HepG2 (cell line): Measurements from ENCODE around the gene FKBP9. TPM values are rescaled to one million over a fixed set of nuclear protein-coding genes. Genes with fewer than 3 reads are reported as not detected.

Source experiments
- ASH2L ChIP-seq: fragments of 300-600, 200-600 bp; sonication (generic); IDR thresholded peaks from 2 replicates; pipeline ENCODE4 v1.7.0; 2017; ENCODE audit warnings: low read depth, mild to moderate bottlenecking, moderate library complexity, mixed read lengths, low read length; ENCODE audit not compliant: insufficient read length
- CSRNP1 ChIP-seq: sonication (generic); formaldehyde crosslinking; IDR thresholded peaks from 2 replicates; pipeline ENCODE4 v1.8.1; 2023; ENCODE audit warnings: mild to moderate bottlenecking, missing genetic modification reagents
- DRAP1 ChIP-seq: IDR thresholded peaks from 2 replicates; pipeline ENCODE4 v1.6.1; 2016; ENCODE audit warnings: missing genetic modification reagents, missing compliant biosample characterization
- DZIP1 ChIP-seq: sonication (generic); formaldehyde crosslinking; IDR thresholded peaks from 2 replicates; pipeline ENCODE4 v1.5.0; 2020; ENCODE audit warnings: mild to moderate bottlenecking, missing genetic modification reagents
- HMG20A ChIP-seq: IDR thresholded peaks from 2 replicates; pipeline ENCODE4 v1.6.1; 2016; ENCODE audit warnings: borderline replicate concordance
- MAFK ChIP-seq, 2 experiments: IDR thresholded peaks in 1 of 2; conservative IDR thresholded peaks in 1 of 2; 2 replicates each; pipeline ENCODE4 v1.6.1; 2011; ENCODE audit warnings: improper control_type of control experiment in 2 of 2, low read length in 2 of 2
- MTF2 ChIP-seq: sonication (generic); formaldehyde crosslinking; IDR thresholded peaks from 2 replicates; pipeline ENCODE4 v1.5.0; 2020; ENCODE audit warnings: missing genetic modification reagents, borderline replicate concordance
- SATB2 ChIP-seq: sonication (generic); formaldehyde crosslinking; IDR thresholded peaks from 2 replicates; pipeline ENCODE4 v1.5.0; 2020; ENCODE audit warnings: missing genetic modification reagents
- SNAPC5 ChIP-seq: sonication (generic); formaldehyde crosslinking; IDR thresholded peaks from 2 replicates; pipeline ENCODE4 v1.8.1; 2023; ENCODE audit warnings: mild to moderate bottlenecking, missing genetic modification reagents, borderline replicate concordance
- SP140L ChIP-seq: sonication (generic); formaldehyde crosslinking; IDR thresholded peaks from 2 replicates; pipeline ENCODE4 v1.4.0; 2020; ENCODE audit warnings: missing genetic modification reagents, borderline replicate concordance
- SRF ChIP-seq: IDR thresholded peaks from 2 replicates; pipeline ENCODE4 v1.6.1; 2011; ENCODE audit warnings: mild to moderate bottlenecking, low read depth, low read length, moderate library complexity
- TBX3 ChIP-seq: fragments of 450-650 bp; IDR thresholded peaks from 2 replicates; pipeline ENCODE4 v1.6.1; 2017; ENCODE audit warnings: antibody characterized with exemption, mild to moderate bottlenecking, inconsistent platforms, borderline replicate concordance
- TRAFD1 ChIP-seq: sonication (generic); formaldehyde crosslinking; IDR thresholded peaks from 2 replicates; pipeline ENCODE4 v1.5.1; 2020; ENCODE audit warnings: missing genetic modification reagents, mild to moderate bottlenecking, borderline replicate concordance
- TSC22D2 ChIP-seq: sonication (generic); formaldehyde crosslinking; IDR thresholded peaks from 2 replicates; pipeline ENCODE4 v1.5.1; 2020; ENCODE audit warnings: missing genetic modification reagents, mild to moderate bottlenecking, borderline replicate concordance
- ZBTB2 ChIP-seq: sonication (generic); formaldehyde crosslinking; IDR thresholded peaks from 2 replicates; pipeline ENCODE4 v1.8.0; 2022; ENCODE audit warnings: low read depth, missing genetic modification reagents
- ZNF12 ChIP-seq: sonication (generic); formaldehyde crosslinking; IDR thresholded peaks from 2 replicates; pipeline ENCODE4 v1.5.0; 2020; ENCODE audit warnings: missing genetic modification reagents
- ZNF253 ChIP-seq: sonication (generic); formaldehyde crosslinking; IDR thresholded peaks from 2 replicates; pipeline ENCODE4 v1.8.0; 2022; ENCODE audit warnings: mild to moderate bottlenecking, missing genetic modification reagents, borderline replicate concordance
- ZNF44 ChIP-seq: sonication (generic); formaldehyde crosslinking; IDR thresholded peaks from 2 replicates; pipeline ENCODE4 v1.5.1; 2020; ENCODE audit warnings: mild to moderate bottlenecking, missing genetic modification reagents
- ZNF563 ChIP-seq: sonication (generic); formaldehyde crosslinking; IDR thresholded peaks from 2 replicates; pipeline ENCODE4 v1.8.0; 2022; ENCODE audit warnings: mild to moderate bottlenecking, moderate library complexity, missing genetic modification reagents
- ZNF629 ChIP-seq: sonication (generic); formaldehyde crosslinking; conservative IDR thresholded peaks from 2 replicates; pipeline ENCODE4 v1.5.0; 2020; ENCODE audit warnings: missing genetic modification reagents
- polyA plus RNA-seq, 8 experiments: library from polyadenylated mRNA; depleted of rRNA in 3 of 8; stranded (reverse) in 7 of 8; unstranded in 1 of 8; fragments of >200 nt; fragmentation: Illumina TruSeq in 4 of 8; extraction: Trizol in 4 of 8; gene quantifications; 2 replicates each; pipeline versions ENCODE4 v1.2.1 to v1.2.3, GENCODE V29; 2011 to 2016; ENCODE audit warnings: low read depth in 4 of 8, missing spikeins in 1 of 8, mixed read lengths in 1 of 8; ENCODE audit not compliant: insufficient read depth in 1 of 8
- total RNA-seq, 5 experiments: library from RNA; depleted of rRNA; stranded (reverse); fragments of >200 nt; fragmentation: Illumina TruSeq; extraction: Trizol; gene quantifications; 2 replicates each; pipeline ENCODE4 v1.2.3, GENCODE V29; 2016; ENCODE audit warnings: low read depth in 1 of 5

FKBP9 gene
- total and polyA plus RNA-seq, 2 of the 13 experiments (the other 11 are each of a cell fraction or from before 2014, with no cell fraction given) = 34.0 to 41.5 TPM

GRCh38 chr7:32957326-32958045 lies at the start of gene FKBP9 (continued):
- TF ChIP-seq SRF (peak; percentile 24; the same call in 1 of the 2 replicates), SATB2 (CRISPR knock-in tag) (no peak), ZNF563 (CRISPR knock-in tag) (peak; percentile 90; the same call in 1 of the 2 replicates), ZNF253 (CRISPR knock-in tag) (no peak), TSC22D2 (CRISPR knock-in tag) (0 out of 2 replicates have a peak, but pooled peaks have one; percentile 54), SNAPC5 (CRISPR knock-in tag) (no peak; the same call in 1 of the 2 replicates), ZNF629 (CRISPR knock-in tag) (0 out of 2 replicates have a peak, but pooled peaks have one; percentile 26), MTF2 (CRISPR knock-in tag) (peak; percentile 46; the same call in 1 of the 2 replicates), ASH2L (peak; percentile 85), HMG20A (CRISPR knock-in tag) (peak; percentile 7; the same call in 1 of the 2 replicates), TRAFD1 (no peak), DZIP1 (CRISPR knock-in tag) (peak; percentile 87; the same call in 1 of the 2 replicates), CSRNP1 (CRISPR knock-in tag) (peak; percentile 76), DRAP1 (peak; percentile 77), SP140L (CRISPR knock-in tag) (no peak), TBX3 (no peak), ZNF12 (CRISPR knock-in tag) (no peak), ZBTB2 (peak; percentile 84; the same call in 1 of the 2 replicates), ZNF44 (CRISPR knock-in tag) (no peak), MAFK (conservative IDR thresholded peaks at IDR 0.05 in 1 of 2, IDR thresholded peaks at IDR 0.05 in 1 of 2; ENCODE audit: low read length in 2 of 2) (no peak)
